GM12873 (cell line): ENCODE measurements around the gene HSCB.

Source experiments
- CTCF ChIP-seq: IDR thresholded peaks from 2 replicates; pipeline ENCODE4 v1.5.1; 2012; ENCODE audit warnings: low read depth, mild to moderate bottlenecking, moderate library complexity, low read length, control low read depth; ENCODE audit not compliant: insufficient read depth; ENCODE audit errors: missing control alignments

The HSCB gene

GRCh38 chr22:28791124-28791523 is 49.3 kb downstream of the HSCB start:
- no peak for TF ChIP-seq CTCF

GRCh38 chr22:28791841-28792490 is 50.1 kb downstream of the HSCB start:
- no peak for TF ChIP-seq CTCF

GRCh38 chr22:28792491-28793383 is 50.9 kb downstream of the HSCB start:
- no peak for TF ChIP-seq CTCF

GRCh38 chr22:28793976-28794584 is 52.2 kb downstream of the HSCB start:
- TF ChIP-seq CTCF: no peak

- TF ChIP-seq CTCF: no peak
Observed at GRCh38 chr22:28795071-28795693, 53.3 kb downstream of the HSCB start.

- no peak for TF ChIP-seq CTCF
Observed at GRCh38 chr22:28795932-28796856, 54.4 kb downstream of the HSCB start.
